CD14-positive monocyte (primary cell): ENCODE measurements around the gene HOMEZ. TPM values are rescaled to one million over a fixed set of nuclear protein-coding genes. Genes with fewer than 3 reads are reported as not detected.

ENCODE experiments used
- DNase-seq, 3 donors: peaks; one replicate each; pipeline ENCODE4 v3.0.0-alpha.2; 2011 to 2022
- H2AFZ ChIP-seq: 2 replicates; pipeline ENCODE4 v1.6.0; 2012; ENCODE audit warnings: mild to moderate bottlenecking, low read depth, low read length, inconsistent platforms; ENCODE audit not compliant: insufficient read depth, poor library complexity, severe bottlenecking
- H3K27ac ChIP-seq, 2 donors: 1 replicate in 1 of 2; 2 replicates in 1 of 2; pipeline ENCODE4 v1.5.1; 2012 to 2013; ENCODE audit warnings: low read length in 2 of 2, control low read depth in 1 of 2, inconsistent platforms in 1 of 2, low read depth in 1 of 2, mild to moderate bottlenecking in 1 of 2
- H3K27me3 ChIP-seq, 2 donors: one replicate each; pipeline versions ENCODE4 v1.6.0 to v1.6.1; 2011 to 2013; ENCODE audit warnings: low read length in 2 of 2; ENCODE audit not compliant: control insufficient read depth in 2 of 2, insufficient read depth in 2 of 2
- H3K36me3 ChIP-seq, 2 donors: replicated peaks in 1 of 2; 1 replicate in 1 of 2; 2 replicates in 1 of 2; pipeline versions ENCODE4 v1.5.1 to v1.6.1; 2012 to 2013; ENCODE audit warnings: low read length in 2 of 2, control low read depth in 1 of 2, inconsistent platforms in 1 of 2, mild to moderate bottlenecking in 1 of 2; ENCODE audit not compliant: insufficient read depth in 2 of 2, control insufficient read depth in 1 of 2
- H3K4me1 ChIP-seq, 2 donors: 1 replicate in 1 of 2; 2 replicates in 1 of 2; pipeline versions ENCODE4 v1.5.1 to v1.6.1; 2012 to 2013; ENCODE audit warnings: low read length in 2 of 2, control low read depth in 1 of 2, inconsistent platforms in 1 of 2, mild to moderate bottlenecking in 1 of 2, moderate library complexity in 1 of 2; ENCODE audit not compliant: insufficient read depth in 2 of 2, control insufficient read depth in 1 of 2
- H3K4me2 ChIP-seq: replicated peaks from 2 replicates; pipeline ENCODE3; 2012; ENCODE audit warnings: low read length, moderate library complexity, mild to moderate bottlenecking; ENCODE audit not compliant: poor library complexity, severe bottlenecking; ENCODE audit errors: extremely low read depth
- H3K4me3 ChIP-seq, 3 experiments: fragments of 200-600 bp in 1 of 3; sonication (generic) in 1 of 3; replicated peaks in 1 of 3; 1 replicate in 2 of 3; 2 replicates in 1 of 3; pipeline ENCODE4 v1.5.1; 2011 to 2013; ENCODE audit warnings: low read length in 3 of 3, mild to moderate bottlenecking in 3 of 3, control low read depth in 2 of 3, low read depth in 2 of 3, inconsistent platforms in 1 of 3, moderate library complexity in 1 of 3
- H3K79me2 ChIP-seq: 2 replicates; pipeline ENCODE4 v1.6.0; 2012; ENCODE audit warnings: mild to moderate bottlenecking, control low read depth, inconsistent platforms, low read length, moderate library complexity; ENCODE audit not compliant: insufficient read depth
- H3K9ac ChIP-seq: 2 replicates; pipeline ENCODE4 v1.6.0; 2017; ENCODE audit warnings: low read length, mild to moderate bottlenecking; ENCODE audit not compliant: insufficient read depth, poor library complexity, severe bottlenecking
- H3K9me3 ChIP-seq, 2 donors: replicated peaks in 1 of 2; 1 replicate in 1 of 2; 2 replicates in 1 of 2; pipeline versions ENCODE4 v1.5.1 to v1.6.1; 2012 to 2013; ENCODE audit warnings: low read length in 2 of 2, control low read depth in 1 of 2; ENCODE audit not compliant: control insufficient read depth in 1 of 2, insufficient read depth in 1 of 2
- H4K20me1 ChIP-seq: 2 replicates; pipeline ENCODE4 v1.6.0; 2012; ENCODE audit warnings: mild to moderate bottlenecking, low read length, control low read depth, moderate library complexity; ENCODE audit not compliant: insufficient read depth
- H3K27ac Mint-ChIP-seq, 7 donors: one replicate each; pipeline ENCODE4 v1.8.0; 2020; ENCODE audit warnings: mild to moderate bottlenecking in 7 of 7, mixed read lengths in 7 of 7, moderate library complexity in 6 of 7, inconsistent platforms in 2 of 7
- H3K27me3 Mint-ChIP-seq, 3 donors: one replicate each; pipeline ENCODE4 v1.8.0; 2021 to 2022; ENCODE audit warnings: low read depth in 3 of 3, mild to moderate bottlenecking in 3 of 3, mixed read lengths in 3 of 3, moderate library complexity in 3 of 3, inconsistent platforms in 1 of 3
- H3K36me3 Mint-ChIP-seq, 2 donors: one replicate each; pipeline ENCODE4 v1.8.0; 2020; ENCODE audit warnings: mixed read lengths in 2 of 2, inconsistent platforms in 1 of 2, mild to moderate bottlenecking in 1 of 2
- H3K4me1 Mint-ChIP-seq: one replicate; pipeline ENCODE4 v1.8.0; 2020; ENCODE audit warnings: mild to moderate bottlenecking, mixed read lengths
- H3K4me3 Mint-ChIP-seq, 2 donors: one replicate each; pipeline ENCODE4 v1.8.0; 2020; ENCODE audit warnings: mild to moderate bottlenecking in 2 of 2, mixed read lengths in 2 of 2, moderate library complexity in 1 of 2
- H3K9me3 Mint-ChIP-seq, 7 donors: one replicate each; pipeline ENCODE4 v1.8.0; 2020 to 2022; ENCODE audit warnings: mixed read lengths in 7 of 7, mild to moderate bottlenecking in 6 of 7, moderate library complexity in 6 of 7, inconsistent platforms in 2 of 7
- CTCF ChIP-seq: fragments of 200-600 bp; IDR thresholded peaks from one replicate; pipeline ENCODE4 v1.8.0; 2022; ENCODE audit warnings: antibody characterized with exemption, mild to moderate bottlenecking
- WGBS: methylation state at CpG from one replicate; pipeline ENCODE4 v1.1.5; 2013; ENCODE audit warnings: missing lambda C conversion rate; ENCODE audit not compliant: insufficient coverage; 5-methylcytosine and 5-hydroxymethylcytosine counted together
- intact Hi-C, 2 donors: fragments of 100-400 bp; cut with micrococcal nuclease; formaldehyde crosslinking; loops; one replicate each; pipeline versions ENCODE4 v1.15.0 to v1.15.1; 2023
- polyA plus RNA-seq, 3 donors: library from polyadenylated mRNA; depleted of rRNA in 1 of 3; unstranded in 2 of 3; stranded (reverse) in 1 of 3; fragments of 300-500 nt in 2 of 3; fragments of >200 nt in 1 of 3; fragmentation: Illumina TruSeq in 2 of 3; gene quantifications; 1 replicate in 2 of 3; 2 replicates in 1 of 3; pipeline ENCODE4 v1.2.3, GENCODE V29; 2012 to 2021

Gene HOMEZ
- polyA plus RNA-seq, 3 donors: 3.5 to 5.4 (median 4.1) TPM

GRCh38 chr14:23297096-23297495 is 11.2 kb upstream of the HOMEZ start:
- no peak for DNase-seq
- H3K36me3 Mint-ChIP-seq: peaks cover 22 to 38% of the 10 kb centered on the region in 2 donors
- peaks cover 3 to 11% (median 6%) of the 10 kb centered on the region in 3 donors for H3K27me3 Mint-ChIP-seq
- no peak overlapping the region for H3K4me3 Mint-ChIP-seq
- Histone ChIP-seq H3K36me3 (peaks cover 18 to 31% of the 10 kb centered on the region in 2 donors), H3K4me2 (no peak overlapping the region), H2AFZ (no peak overlapping the region), H3K27ac (no peak overlapping the region), H3K4me3 (no peak overlapping the region), H3K9me3 (no peaks in the 10 kb centered on the region), H3K4me1 (peaks cover 28 to 39% of the 10 kb centered on the region in 2 donors), H4K20me1 (no peaks in the 10 kb centered on the region), H3K27me3 (no peaks in the 10 kb centered on the region), H3K9ac (no peak overlapping the region), H3K79me2 (peaks cover 20% of the 10 kb centered on the region)
- intact Hi-C loops: no loop called here
- TF ChIP-seq CTCF: no peak
- 100% methylated on average over 5 of the region's 7 CpGs for WGBS
- H3K9me3 Mint-ChIP-seq: peaks cover 0 to 2% (median 0%) of the 10 kb centered on the region in 7 donors
- peak overlapping the region in 2 of 7 donors; percentile 18 to 55 for H3K27ac Mint-ChIP-seq
- H3K4me1 Mint-ChIP-seq: peaks cover 36% of the 10 kb centered on the region

GRCh38 chr14:23296012-23296777 is 10.3 kb upstream of the HOMEZ start:
- Mint-ChIP-seq H3K27ac (peak overlapping the region in 5 of 7 donors; percentile 3 to 59 (median 38)), H3K9me3 (peaks cover 0 to 2% (median 0%) of the 10 kb centered on the region in 7 donors), H3K27me3 (peaks cover 3 to 11% (median 7%) of the 10 kb centered on the region in 3 donors), H3K4me3 (no peak overlapping the region), H3K4me1 (peaks cover 36% of the 10 kb centered on the region), H3K36me3 (peaks cover 25 to 41% of the 10 kb centered on the region in 2 donors)
- no peak overlapping the region for H2AFZ ChIP-seq
- H4K20me1 ChIP-seq: no peaks in the 10 kb centered on the region
- peaks cover 28 to 35% of the 10 kb centered on the region in 2 donors for H3K4me1 ChIP-seq
- no peak overlapping the region for H3K27ac ChIP-seq
- DNase-seq: no peak
- no peaks in the 10 kb centered on the region for H3K9me3 ChIP-seq
- no peak overlapping the region for H3K4me2 ChIP-seq
- WGBS: 100% methylated on average over 6 of the region's 7 CpGs
- TF ChIP-seq CTCF: no peak
- H3K27me3 ChIP-seq: no peaks in the 10 kb centered on the region
- intact Hi-C loops: no loop called here
- H3K9ac ChIP-seq: no peak overlapping the region
- H3K79me2 ChIP-seq: peaks cover 20% of the 10 kb centered on the region
- H3K36me3 ChIP-seq: peaks cover 18 to 31% of the 10 kb centered on the region in 2 donors
- no peak overlapping the region for H3K4me3 ChIP-seq
